ENCODE measurements around the gene ARL6IP5. TPM values are rescaled to one million over a fixed set of nuclear protein-coding genes. Genes with fewer than 3 reads are reported as not detected.

The ARL6IP5 gene
- total and polyA plus RNA-seq, 9 of the 15 experiments (the other 6 are each of a cell fraction or from before 2014, with no cell fraction given) = 10.3 to 54.0 (median 12.7) TPM

- no peaks in the 10 kb centered on the region for H3K27me3 ChIP-seq (ENCODE audit: control insufficient read depth in 2 of 2, insufficient read depth in 2 of 2, low read length in 2 of 2)
- H3K79me2 ChIP-seq (ENCODE audit: control insufficient read depth, insufficient read depth, low read length) = peaks cover 18% of the 10 kb centered on the region
- no peak overlapping the region for H3K9ac ChIP-seq (ENCODE audit: insufficient read depth in 1 of 2, low read depth in 2 of 2, low read length in 2 of 2)
- 100% methylated on average over 3 of the region's 3 CpGs for WGBS (ENCODE audit: insufficient coverage, low coverage, missing lambda C conversion rate)
- in situ Hi-C loops (cut with MboI) (no loop called here), intact Hi-C loops (cut with micrococcal nuclease) (no loop called here)
- H3K36me3 ChIP-seq (ENCODE audit: control insufficient read depth, insufficient read depth, low read length) = no peaks in the 10 kb centered on the region
- no peaks in the 10 kb centered on the region for H4K20me1 ChIP-seq (replicated peaks; ENCODE audit: control insufficient read depth, insufficient read depth, low read length)
- no peak overlapping the region for H3K27ac ChIP-seq (ENCODE audit: extremely low read depth, low read depth, low read length)
- no peak for FAIRE-seq
- no peak for ATAC-seq
- TF ChIP-seq KLF1 (tag; IDR thresholded peaks at IDR 0.05) (no peak), ELF4 (CRISPR knock-in tag; IDR thresholded peaks at IDR 0.05) (no peak), ZNF121 (CRISPR knock-in tag; conservative IDR thresholded peaks at IDR 0.05) (peak; percentile 33; the same call in 1 of the 2 replicates)
- POLR2A ChIA-PET = interaction anchor here (1.1 to 1.3 kb wide), 2 partner anchors 20 to 31 kb away, joined by 3 to 4 read pairs; no protein-coding TSS in a partner anchor
- no peaks in the 10 kb centered on the region for H3K9me3 ChIP-seq (replicated peaks; ENCODE audit: control insufficient read depth, insufficient read depth, low read depth, low read length)
- H3K4me2 ChIP-seq (ENCODE audit: insufficient read depth, low read length) = no peak overlapping the region
- H3K4me1 ChIP-seq (replicated peaks in 1 of 2; ENCODE audit: control insufficient read depth in 2 of 2, insufficient read depth in 2 of 2, low read length in 2 of 2) = peaks cover 14 to 30% of the 10 kb centered on the region in 2 experiments
- CTCF ChIA-PET (ENCODE audit: low intra/inter-chr PET ratio) = interaction anchor here (0.5 kb wide), 1 partner anchor 23 kb away, joined by 3 read pairs; no protein-coding TSS in a partner anchor
- no peak overlapping the region for H3K4me3 ChIP-seq
- no peak for DNase-seq (ENCODE audit: extremely low read depth in 1 of 4, low spot score in 3 of 4)
- no peaks in the 10 kb centered on the region for H3K9me1 ChIP-seq (ENCODE audit: control insufficient read depth, insufficient read depth, low read length)
- BruUV-seq (replicated peaks) = no TSS peak
- H2AFZ ChIP-seq (ENCODE audit: low read depth, low read length) = no peak overlapping the region
These were observed 2.5 kb downstream of the ARL6IP5 start for GRCh38 chr3:69087030-69087791.

GRCh38 chr3:69088063-69088462, 3.3 kb downstream of the ARL6IP5 start:
- ATAC-seq (no peak), FAIRE-seq (no peak)
- BruUV-seq (replicated peaks) = no TSS peak
- TF ChIP-seq PRDM10 (IDR thresholded peaks at IDR 0.05; ENCODE audit: partially characterized antibody) (peak; percentile 94), ZNF408 (CRISPR knock-in tag; IDR thresholded peaks at IDR 0.05; ENCODE audit: low read depth) (no peak), ZNF436 (CRISPR knock-in tag; IDR thresholded peaks at IDR 0.05) (no peak), SNIP1 (IDR thresholded peaks at IDR 0.05; ENCODE audit: low read depth) (no peak), ZNF140 (CRISPR knock-in tag; IDR thresholded peaks at IDR 0.05) (no peak), TFAM (CRISPR knock-in tag; conservative IDR thresholded peaks at IDR 0.05) (no peak), FOXK2 (conservative IDR thresholded peaks at IDR 0.05 in 1 of 2, IDR thresholded peaks at IDR 0.05 in 1 of 2; ENCODE audit: low read depth in 2 of 2) (0 out of 4 replicates have a peak, but pooled peaks of 1 of the 2 experiments have one; percentile 15), DMBX1 (CRISPR knock-in tag; IDR thresholded peaks at IDR 0.05; ENCODE audit: borderline replicate concordance) (no peak), JUNB (CRISPR knock-in tag; conservative IDR thresholded peaks at IDR 0.05) (no peak)

More at GRCh38 chr3:69088063-69088462, 3.3 kb downstream of the ARL6IP5 start:
- H3K79me2 ChIP-seq (ENCODE audit: control insufficient read depth, insufficient read depth, low read length) = peaks cover 18% of the 10 kb centered on the region
- no peak overlapping the region for H3K4me3 ChIP-seq
- H3K36me3 ChIP-seq (ENCODE audit: control insufficient read depth, insufficient read depth, low read length) = no peaks in the 10 kb centered on the region
- H4K20me1 ChIP-seq (replicated peaks; ENCODE audit: control insufficient read depth, insufficient read depth, low read length) = no peaks in the 10 kb centered on the region
- H3K9ac ChIP-seq (ENCODE audit: insufficient read depth in 1 of 2, low read depth in 2 of 2, low read length in 2 of 2) = no peak overlapping the region
- WGBS (ENCODE audit: insufficient coverage, low coverage, missing lambda C conversion rate) = 76% methylated on average over 2 of the region's 2 CpGs
- DNase-seq (ENCODE audit: extremely low read depth in 1 of 4, low spot score in 3 of 4) = no peak
- peaks cover 14 to 21% of the 10 kb centered on the region in 2 experiments for H3K4me1 ChIP-seq (replicated peaks in 1 of 2; ENCODE audit: control insufficient read depth in 2 of 2, insufficient read depth in 2 of 2, low read length in 2 of 2)
- POLR2A ChIA-PET = interaction anchor here (0.6 kb wide), 1 partner anchor 704 kb away, joined by 3 read pairs; no protein-coding TSS in a partner anchor
- intact Hi-C loops (cut with micrococcal nuclease) (no loop called here), in situ Hi-C loops (cut with MboI) (no loop called here)
- H2AFZ ChIP-seq (ENCODE audit: low read depth, low read length) = no peak overlapping the region
- no peaks in the 10 kb centered on the region for H3K9me1 ChIP-seq (ENCODE audit: control insufficient read depth, insufficient read depth, low read length)
- H3K27ac ChIP-seq (ENCODE audit: extremely low read depth, low read depth, low read length) = no peak overlapping the region
- H3K4me2 ChIP-seq (ENCODE audit: insufficient read depth, low read length) = no peak overlapping the region
- no peaks in the 10 kb centered on the region for H3K9me3 ChIP-seq (replicated peaks; ENCODE audit: control insufficient read depth, insufficient read depth, low read depth, low read length)
- CTCF ChIA-PET (ENCODE audit: low intra/inter-chr PET ratio) = no interaction called here
- no peaks in the 10 kb centered on the region for H3K27me3 ChIP-seq (ENCODE audit: control insufficient read depth in 2 of 2, insufficient read depth in 2 of 2, low read length in 2 of 2)

Data from K562 (cell line).